ENCODE results near the gene ZNF511. TPM values are rescaled to one million over a fixed set of nuclear protein-coding genes. Genes with fewer than 3 reads are reported as not detected.

ZNF511 gene
- total RNA-seq, 1 experiment from 2014 or later, result 49.0 TPM

GRCh38 chr10:133312016-133312768, 3.5 kb downstream of the ZNF511 start:
- intact Hi-C loops (cut with micrococcal nuclease), result no loop called here
- RAD21 ChIA-PET (ENCODE audit: low non-redundant PET in 1 of 2, low total read pairs in 2 of 2, uncharacterized antibody in 2 of 2, unreplicated experiment in 2 of 2), result no interaction called here

More at GRCh38 chr10:133312016-133312768, 3.5 kb downstream of the ZNF511 start:
- Histone ChIP-seq H3K27me3 (ENCODE audit: insufficient read depth, low read length) (no peaks in the 10 kb centered on the region), H3K27ac (ENCODE audit: low read depth, low read length) (no peak overlapping the region), H3K36me3 (ENCODE audit: control insufficient read depth in 1 of 2, insufficient read depth in 2 of 2, low read length in 2 of 2) (peaks cover 0 to 3% of the 10 kb centered on the region in 2 experiments; a peak in 1 of 4 replicates), H3K4me3 (replicated peaks in 1 of 2; ENCODE audit: low read depth in 1 of 2, low read length in 2 of 2) (no peak overlapping the region), H3K79me2 (ENCODE audit: insufficient read depth, low read length) (peaks cover 12% of the 10 kb centered on the region), H3K9ac (ENCODE audit: low read length) (no peak overlapping the region), H3K9me2 (ENCODE audit: insufficient read depth) (no peaks in the 10 kb centered on the region), H3K4me2 (ENCODE audit: low read length) (no peak overlapping the region), H4K20me1 (ENCODE audit: insufficient read depth) (no peaks in the 10 kb centered on the region), H3K9me3 (ENCODE audit: control insufficient read depth in 1 of 2, insufficient read depth in 1 of 2, low read depth in 1 of 2, low read length in 2 of 2) (no peaks in the 10 kb centered on the region), H3K4me1 (ENCODE audit: control insufficient read depth in 1 of 2, insufficient read depth in 2 of 2, low read length in 2 of 2) (peaks cover under 1 to 12% of the 10 kb centered on the region in 2 experiments; a peak in 2 of 4 replicates), H2AFZ (ENCODE audit: low read depth, low read length, poor library complexity, severe bottlenecking) (no peak overlapping the region)
- BruUV-seq (replicated peaks), result no TSS peak
- CTCF ChIA-PET, result no interaction called here
- POLR2A ChIA-PET, result no interaction called here
- TF ChIP-seq POLR2A (IDR thresholded peaks at IDR 0.05; ENCODE audit: borderline replicate concordance, extremely low read depth, insufficient read depth, insufficient read length), result no peak
- no peak for TF ChIP-seq ELF1 (IDR thresholded peaks at IDR 0.05; ENCODE audit: borderline replicate concordance, low read depth)
- no peak for TF ChIP-seq RAD21 (IDR thresholded peaks at IDR 0.05; ENCODE audit: low read depth)
- TF ChIP-seq FOSL1 (IDR thresholded peaks at IDR 0.05; ENCODE audit: low read depth), result no peak
- no peak for TF ChIP-seq CBX3 (IDR thresholded peaks at IDR 0.05; ENCODE audit: low read depth)
- no peak for TF ChIP-seq ATF3 (IDR thresholded peaks at IDR 0.05)
- TF ChIP-seq JUND (IDR thresholded peaks at IDR 0.05), result no peak
- no peak for TF ChIP-seq REST (IDR thresholded peaks at IDR 0.05; ENCODE audit: low read depth)
- no peak for TF ChIP-seq YY1 (IDR thresholded peaks at IDR 0.05; ENCODE audit: extremely low read depth, insufficient replicate concordance, low read depth, low read length)
- TF ChIP-seq EZH2phosphoT487 (IDR thresholded peaks at IDR 0.05; ENCODE audit: borderline replicate concordance), result no peak
- ATAC-seq (no peak), DNase-seq (ENCODE audit: low read depth, low spot score) (no peak)

Data from HCT116 (cell line).